ENCODE results near the gene SLC1A5.

The SLC1A5 gene

GRCh38 chr19:46727757-46728156 is 60.6 kb downstream of the SLC1A5 start:
- H3K27me3 ChIP-seq = no peaks in the 10 kb centered on the region
- peaks cover 88% of the 10 kb centered on the region for H3K36me3 ChIP-seq
- peaks cover 38 to 41% of the 10 kb centered on the region in 2 experiments for H3K4me1 ChIP-seq (ENCODE audit: control insufficient read depth in 1 of 2, insufficient read depth in 1 of 2, low read depth in 1 of 2, low read length in 1 of 2)
- H3K4me3 ChIP-seq (ENCODE audit: low read depth in 1 of 2, low read length in 1 of 2) = no peak overlapping the region
- H3K27ac ChIP-seq = no peak overlapping the region
- no peaks in the 10 kb centered on the region for H3K9me3 ChIP-seq
- TF ChIP-seq, protein P1, sequence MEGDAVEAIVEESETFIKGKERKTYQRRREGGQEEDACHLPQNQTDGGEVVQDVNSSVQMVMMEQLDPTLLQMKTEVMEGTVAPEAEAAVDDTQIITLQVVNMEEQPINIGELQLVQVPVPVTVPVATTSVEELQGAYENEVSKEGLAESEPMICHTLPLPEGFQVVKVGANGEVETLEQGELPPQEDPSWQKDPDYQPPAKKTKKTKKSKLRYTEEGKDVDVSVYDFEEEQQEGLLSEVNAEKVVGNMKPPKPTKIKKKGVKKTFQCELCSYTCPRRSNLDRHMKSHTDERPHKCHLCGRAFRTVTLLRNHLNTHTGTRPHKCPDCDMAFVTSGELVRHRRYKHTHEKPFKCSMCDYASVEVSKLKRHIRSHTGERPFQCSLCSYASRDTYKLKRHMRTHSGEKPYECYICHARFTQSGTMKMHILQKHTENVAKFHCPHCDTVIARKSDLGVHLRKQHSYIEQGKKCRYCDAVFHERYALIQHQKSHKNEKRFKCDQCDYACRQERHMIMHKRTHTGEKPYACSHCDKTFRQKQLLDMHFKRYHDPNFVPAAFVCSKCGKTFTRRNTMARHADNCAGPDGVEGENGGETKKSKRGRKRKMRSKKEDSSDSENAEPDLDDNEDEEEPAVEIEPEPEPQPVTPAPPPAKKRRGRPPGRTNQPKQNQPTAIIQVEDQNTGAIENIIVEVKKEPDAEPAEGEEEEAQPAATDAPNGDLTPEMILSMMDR (IDR thresholded peaks at IDR 0.05) = no peak

GRCh38 chr19:46726971-46727501 is 61.4 kb downstream of the SLC1A5 start:
- TF ChIP-seq, protein P1 (IDR thresholded peaks at IDR 0.05) = no peak
- peaks cover 88% of the 10 kb centered on the region for H3K36me3 ChIP-seq
- H3K4me1 ChIP-seq (ENCODE audit: control insufficient read depth in 1 of 2, insufficient read depth in 1 of 2, low read depth in 1 of 2, low read length in 1 of 2) = peaks cover 36 to 37% of the 10 kb centered on the region in 2 experiments
- no peaks in the 10 kb centered on the region for H3K9me3 ChIP-seq
- no peak overlapping the region for H3K4me3 ChIP-seq (ENCODE audit: low read depth in 1 of 2, low read length in 1 of 2)
- H3K27me3 ChIP-seq = no peaks in the 10 kb centered on the region
- no peak overlapping the region for H3K27ac ChIP-seq

DNA sequence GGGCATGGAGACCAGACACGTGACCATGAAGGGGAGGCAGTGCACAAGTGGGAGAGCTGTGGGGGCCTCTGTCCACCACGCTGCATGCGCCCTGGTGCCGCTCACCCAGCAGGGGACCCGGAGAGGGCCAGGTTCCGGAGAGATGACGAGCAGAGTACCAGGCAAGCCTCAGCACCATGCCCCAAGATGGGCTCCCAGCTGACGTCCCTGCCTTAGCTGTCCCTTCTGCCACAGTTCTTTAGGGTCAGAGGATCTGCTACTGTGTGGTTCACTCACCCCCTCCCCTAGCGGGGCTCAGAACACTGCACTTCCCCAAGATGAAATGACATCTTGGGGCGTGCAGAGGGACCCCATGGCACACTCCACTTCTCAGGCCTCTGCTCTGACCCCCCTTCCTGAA is 61.8 kb downstream of the SLC1A5 start:
- no peaks in the 10 kb centered on the region for H3K9me3 ChIP-seq
- no peaks in the 10 kb centered on the region for H3K27me3 ChIP-seq
- TF ChIP-seq, protein P1 (IDR thresholded peaks at IDR 0.05) = no peak
- peaks cover 31 to 32% of the 10 kb centered on the region in 2 experiments for H3K4me1 ChIP-seq (ENCODE audit: control insufficient read depth in 1 of 2, insufficient read depth in 1 of 2, low read depth in 1 of 2, low read length in 1 of 2)
- no peak overlapping the region for H3K4me3 ChIP-seq (ENCODE audit: low read depth in 1 of 2, low read length in 1 of 2)
- H3K27ac ChIP-seq = no peak overlapping the region
- peaks cover 91% of the 10 kb centered on the region for H3K36me3 ChIP-seq

GRCh38 chr19:46725859-46726393 is 62.5 kb downstream of the SLC1A5 start:
- Histone ChIP-seq H3K9me3 (no peaks in the 10 kb centered on the region), H3K4me3 (ENCODE audit: low read depth in 1 of 2, low read length in 1 of 2) (no peak overlapping the region), H3K27ac (no peak overlapping the region), H3K27me3 (no peaks in the 10 kb centered on the region), H3K36me3 (peaks cover 98% of the 10 kb centered on the region), H3K4me1 (ENCODE audit: control insufficient read depth in 1 of 2, insufficient read depth in 1 of 2, low read depth in 1 of 2, low read length in 1 of 2) (peaks cover 25 to 26% of the 10 kb centered on the region in 2 experiments)
- TF ChIP-seq, protein P1 (IDR thresholded peaks at IDR 0.05) = no peak

- no peaks in the 10 kb centered on the region for H3K9me3 ChIP-seq
- H3K27ac ChIP-seq = no peak overlapping the region
- H3K27me3 ChIP-seq = no peaks in the 10 kb centered on the region
- H3K4me3 ChIP-seq (ENCODE audit: low read depth in 1 of 2, low read length in 1 of 2) = no peak overlapping the region
- peaks cover 100% of the 10 kb centered on the region for H3K36me3 ChIP-seq
- peaks cover 18 to 19% of the 10 kb centered on the region in 2 experiments for H3K4me1 ChIP-seq (ENCODE audit: control insufficient read depth in 1 of 2, insufficient read depth in 1 of 2, low read depth in 1 of 2, low read length in 1 of 2)
- TF ChIP-seq, protein P1 (IDR thresholded peaks at IDR 0.05) = no peak
Measured at GRCh38 chr19:46725036-46725820, 63.2 kb downstream of the SLC1A5 start.

Data from neutrophil (primary cell).